Midbrain (tissue), 1 donor: ENCODE results near the gene CARD19.

Source experiments
- DNase-seq: peaks from one replicate; lab custom pipeline; 2025; lab: John Stamatoyannopoulos, UW

CARD19 gene

GRCh38 chr9:93064392-93065134 is 31.5 kb upstream of the CARD19 start:
- DNase-seq = no peak

- peak; percentile 42 for DNase-seq
Observed at GRCh38 chr9:93065135-93065720, 30.8 kb upstream of the CARD19 start.

GRCh38 chr9:93066978-93067603 is 28.9 kb upstream of the CARD19 start:
- DNase-seq = no peak

GRCh38 chr9:93068956-93069355 is 27.1 kb upstream of the CARD19 start:
- no peak for DNase-seq

- no peak for DNase-seq
Observed at GRCh38 chr9:93071464-93071863, 24.6 kb upstream of the CARD19 start.

- DNase-seq = peak; percentile 3
Observed at GRCh38 chr9:93072383-93072795, 23.6 kb upstream of the CARD19 start.

GRCh38 chr9:93076101-93076791 is 19.8 kb upstream of the CARD19 start:
- DNase-seq = no peak

- no peak for DNase-seq
Observed at GRCh38 chr9:93076792-93077128, 19.3 kb upstream of the CARD19 start.

- DNase-seq = no peak
Observed at GRCh38 chr9:93077367-93077766, 18.6 kb upstream of the CARD19 start.

GRCh38 chr9:93077811-93078210 is 18.2 kb upstream of the CARD19 start:
- no peak for DNase-seq

GRCh38 chr9:93079371-93079770 is 16.6 kb upstream of the CARD19 start:
- DNase-seq = no peak

GRCh38 chr9:93080406-93080805 is 15.6 kb upstream of the CARD19 start:
- no peak for DNase-seq

- DNase-seq = peak; percentile 39
Observed at GRCh38 chr9:93081081-93081529, 14.9 kb upstream of the CARD19 start.

GRCh38 chr9:93081931-93082330 is 14.1 kb upstream of the CARD19 start:
- DNase-seq = no peak

GRCh38 chr9:93082841-93083411 is 13.1 kb upstream of the CARD19 start:
- no peak for DNase-seq

- no peak for DNase-seq
Observed at GRCh38 chr9:93083592-93084470, 12.2 kb upstream of the CARD19 start.

GRCh38 chr9:93084471-93084881 is 11.5 kb upstream of the CARD19 start:
- no peak for DNase-seq

GRCh38 chr9:93085676-93086075 is 10.3 kb upstream of the CARD19 start:
- DNase-seq = no peak

GRCh38 chr9:93086447-93087224 is 9.4 kb upstream of the CARD19 start:
- DNase-seq = no peak

GRCh38 chr9:93087971-93088655 is 7.9 kb upstream of the CARD19 start:
- no peak for DNase-seq
